ENCODE results near the gene SOX8. TPM values are rescaled to one million over a fixed set of nuclear protein-coding genes. Genes with fewer than 3 reads are reported as not detected.
A peak's percentile ranks its signal among the peaks of the same experiment; 100 is the strongest.

The SOX8 gene
- total and polyA plus RNA-seq, 2 experiments from 2014 or later: 5.7 to 26.2 TPM

DNA sequence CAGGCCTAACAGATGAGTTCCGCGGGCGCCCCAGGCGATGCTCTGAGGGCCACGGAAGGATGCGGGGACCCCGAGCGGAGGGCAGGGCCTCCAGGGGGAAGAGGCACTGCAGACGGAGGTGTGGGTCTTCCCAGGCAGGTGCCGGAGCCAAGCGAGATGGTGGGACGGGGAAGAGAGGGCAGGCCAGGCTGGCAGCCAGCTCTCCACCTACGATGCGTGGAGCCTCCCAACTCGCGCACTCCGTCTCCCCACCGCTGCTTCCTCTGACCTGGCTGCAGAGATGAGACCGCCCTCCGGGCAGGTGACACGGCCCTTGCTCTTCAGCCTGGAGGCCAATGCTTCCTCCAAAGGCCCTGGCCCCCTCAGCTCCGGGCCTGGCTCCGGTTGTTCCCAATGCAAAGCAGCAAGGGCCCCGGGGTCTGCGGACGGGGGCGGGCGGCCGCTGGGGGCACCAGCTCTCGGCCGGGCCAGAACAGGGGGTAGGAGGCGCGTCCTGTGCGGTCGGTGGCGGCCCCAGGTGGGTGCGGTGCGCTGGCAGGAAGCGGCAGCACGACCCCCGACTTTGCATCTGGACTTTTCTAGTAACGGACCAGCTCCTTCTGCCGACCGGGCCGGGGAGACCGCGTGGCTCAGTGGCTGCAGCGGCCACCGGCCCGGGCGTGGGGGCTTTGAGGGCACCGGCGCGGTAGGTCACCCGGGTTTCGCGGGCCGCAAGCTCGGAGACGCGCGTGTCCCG lies 1.5 kb upstream of the SOX8 start (continued):
- TF ChIP-seq STAT1 (IDR thresholded peaks at IDR 0.05; ENCODE audit: unreplicated experiment) (no peak), JUNB (IDR thresholded peaks at IDR 0.05; ENCODE audit: unreplicated experiment) (no peak), POLR2AphosphoS5 (IDR thresholded peaks at IDR 0.05; ENCODE audit: low read depth) (no peak)

DNA sequence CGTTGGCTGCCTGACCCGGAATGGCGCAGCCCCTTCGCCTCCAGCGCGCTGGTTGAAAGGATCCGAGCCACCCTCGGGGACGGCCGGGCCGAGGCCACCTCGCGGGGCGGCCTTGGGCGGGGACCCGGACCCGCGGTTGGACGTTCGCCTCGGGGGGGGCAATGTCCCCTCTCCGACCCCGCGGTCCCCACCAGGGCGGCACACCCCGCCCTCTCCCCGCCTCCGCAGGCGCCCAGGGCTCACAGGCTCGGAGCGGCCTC lies 1.0 kb upstream of the SOX8 start:
- Histone ChIP-seq H3K4me2 (peak overlapping the region; percentile 84), H3K4me1 (ENCODE audit: insufficient read depth) (no peaks in the 10 kb centered on the region), H3K4me3 (peak overlapping the region; percentile 68), H2AFZ (peak overlapping the region; percentile 32), H4K20me1 (replicated peaks; ENCODE audit: insufficient read depth) (no peaks in the 10 kb centered on the region; the same call in 1 of the 2 replicates), H3K9me2 (ENCODE audit: insufficient read depth) (no peaks in the 10 kb centered on the region), H3K27ac (ENCODE audit: low read depth) (no peak overlapping the region), H3K79me2 (replicated peaks; ENCODE audit: insufficient read depth) (no peaks in the 10 kb centered on the region), H3K27me3 (ENCODE audit: insufficient read depth) (peaks cover 27% of the 10 kb centered on the region), H3K36me3 (ENCODE audit: insufficient read depth) (no peaks in the 10 kb centered on the region), H3F3A (replicated peaks; ENCODE audit: low read depth) (no peaks in the 10 kb centered on the region)
- H3K36me3 Mint-ChIP-seq (ENCODE audit: low read depth): no peaks in the 10 kb centered on the region
- peaks cover 30% of the 10 kb centered on the region for H3K27me3 Mint-ChIP-seq (ENCODE audit: insufficient read depth, low read depth, poor library complexity)
- DNase-seq (ENCODE audit: low spot score) (no peak), ATAC-seq (peak; percentile 0; the same call in 1 of the 3 replicates)
- H3K27ac Mint-ChIP-seq: no peak overlapping the region
- no peak for TF ChIP-seq ZNF114 (CRISPR knock-in tag; IDR thresholded peaks at IDR 0.05)
- 0 out of 2 replicates have a peak, but pooled peaks have one; percentile 7 for TF ChIP-seq POLR2AphosphoS5 (IDR thresholded peaks at IDR 0.05; ENCODE audit: low read depth)
- H3K4me1 Mint-ChIP-seq: peaks cover 7% of the 10 kb centered on the region
- H3K9me3 Mint-ChIP-seq: no peaks in the 10 kb centered on the region
- no peak overlapping the region for H3K4me3 Mint-ChIP-seq

DNA sequence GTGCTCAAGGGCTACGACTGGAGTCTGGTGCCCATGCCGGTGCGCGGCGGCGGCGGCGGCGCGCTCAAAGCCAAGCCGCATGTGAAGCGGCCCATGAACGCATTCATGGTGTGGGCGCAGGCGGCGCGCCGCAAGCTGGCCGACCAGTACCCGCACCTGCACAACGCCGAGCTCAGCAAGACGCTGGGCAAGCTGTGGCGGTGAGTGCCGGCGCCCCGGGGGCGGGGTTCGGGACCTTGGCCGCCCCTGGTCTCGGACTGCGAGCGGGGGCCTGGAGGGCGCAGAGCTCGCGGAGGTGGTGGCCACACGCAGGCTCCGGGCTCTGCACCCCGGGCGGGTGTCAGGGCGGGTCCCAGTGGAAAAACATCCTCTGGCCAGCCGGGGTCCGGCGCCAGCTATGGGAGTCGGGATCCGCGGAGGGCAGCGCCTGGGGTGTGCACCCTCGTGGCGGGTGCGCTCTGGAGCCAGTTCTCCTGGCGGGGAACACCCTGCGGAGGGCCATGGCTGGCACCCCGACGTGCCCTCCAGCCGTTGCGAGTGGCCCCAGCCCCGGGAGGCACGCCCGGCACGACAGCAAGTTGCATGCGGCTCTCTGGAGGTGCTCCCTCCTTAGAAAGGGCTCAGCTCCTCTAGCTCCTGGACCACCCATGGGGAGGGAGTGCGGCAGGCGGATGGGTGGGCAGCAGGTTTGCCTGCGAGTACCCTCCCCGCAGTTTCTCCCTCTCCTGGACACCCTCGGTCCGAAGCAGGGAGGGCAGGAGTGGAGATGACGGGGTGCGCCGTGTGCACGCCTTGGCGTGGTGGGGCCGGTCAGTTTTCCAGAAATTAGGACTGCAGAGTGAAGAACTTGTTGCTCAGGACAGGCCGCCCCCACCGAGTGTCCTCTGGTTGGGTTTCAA lies 824 bp downstream of the SOX8 start:
- Histone ChIP-seq H3K27ac (ENCODE audit: low read depth) (no peak overlapping the region), H3K79me2 (replicated peaks; ENCODE audit: insufficient read depth) (no peaks in the 10 kb centered on the region), H2AFZ (no peak overlapping the region), H4K20me1 (replicated peaks; ENCODE audit: insufficient read depth) (no peaks in the 10 kb centered on the region; the same call in 1 of the 2 replicates), H3K36me3 (ENCODE audit: insufficient read depth) (no peaks in the 10 kb centered on the region), H3K4me3 (peak overlapping the region; percentile 66), H3K4me1 (ENCODE audit: insufficient read depth) (no peaks in the 10 kb centered on the region), H3F3A (replicated peaks; ENCODE audit: low read depth) (no peaks in the 10 kb centered on the region), H3K9me2 (ENCODE audit: insufficient read depth) (no peaks in the 10 kb centered on the region), H3K4me2 (peak overlapping the region; percentile 80), H3K27me3 (ENCODE audit: insufficient read depth) (peaks cover 27% of the 10 kb centered on the region)
- Mint-ChIP-seq H3K27me3 (ENCODE audit: insufficient read depth, low read depth, poor library complexity) (peaks cover 30% of the 10 kb centered on the region), H3K4me1 (peaks cover 7% of the 10 kb centered on the region), H3K27ac (no peak overlapping the region), H3K9me3 (no peaks in the 10 kb centered on the region), H3K4me3 (peak overlapping the region; percentile 69), H3K36me3 (ENCODE audit: low read depth) (peaks cover 3% of the 10 kb centered on the region; the same call in 1 of the 3 replicates)
- peak; percentile 4 for ATAC-seq
- peak; percentile 46 for DNase-seq (ENCODE audit: low spot score)
- TF ChIP-seq POLR2AphosphoS5 (IDR thresholded peaks at IDR 0.05; ENCODE audit: low read depth) (no peak; the same call in 1 of the 2 replicates), JUNB (IDR thresholded peaks at IDR 0.05; ENCODE audit: unreplicated experiment) (no peak), STAT1 (IDR thresholded peaks at IDR 0.05; ENCODE audit: unreplicated experiment) (no peak), EZH2 (IDR thresholded peaks at IDR 0.05; ENCODE audit: low read depth, unreplicated experiment) (peak; percentile 57)
- TF ChIP-seq, protein P1, sequence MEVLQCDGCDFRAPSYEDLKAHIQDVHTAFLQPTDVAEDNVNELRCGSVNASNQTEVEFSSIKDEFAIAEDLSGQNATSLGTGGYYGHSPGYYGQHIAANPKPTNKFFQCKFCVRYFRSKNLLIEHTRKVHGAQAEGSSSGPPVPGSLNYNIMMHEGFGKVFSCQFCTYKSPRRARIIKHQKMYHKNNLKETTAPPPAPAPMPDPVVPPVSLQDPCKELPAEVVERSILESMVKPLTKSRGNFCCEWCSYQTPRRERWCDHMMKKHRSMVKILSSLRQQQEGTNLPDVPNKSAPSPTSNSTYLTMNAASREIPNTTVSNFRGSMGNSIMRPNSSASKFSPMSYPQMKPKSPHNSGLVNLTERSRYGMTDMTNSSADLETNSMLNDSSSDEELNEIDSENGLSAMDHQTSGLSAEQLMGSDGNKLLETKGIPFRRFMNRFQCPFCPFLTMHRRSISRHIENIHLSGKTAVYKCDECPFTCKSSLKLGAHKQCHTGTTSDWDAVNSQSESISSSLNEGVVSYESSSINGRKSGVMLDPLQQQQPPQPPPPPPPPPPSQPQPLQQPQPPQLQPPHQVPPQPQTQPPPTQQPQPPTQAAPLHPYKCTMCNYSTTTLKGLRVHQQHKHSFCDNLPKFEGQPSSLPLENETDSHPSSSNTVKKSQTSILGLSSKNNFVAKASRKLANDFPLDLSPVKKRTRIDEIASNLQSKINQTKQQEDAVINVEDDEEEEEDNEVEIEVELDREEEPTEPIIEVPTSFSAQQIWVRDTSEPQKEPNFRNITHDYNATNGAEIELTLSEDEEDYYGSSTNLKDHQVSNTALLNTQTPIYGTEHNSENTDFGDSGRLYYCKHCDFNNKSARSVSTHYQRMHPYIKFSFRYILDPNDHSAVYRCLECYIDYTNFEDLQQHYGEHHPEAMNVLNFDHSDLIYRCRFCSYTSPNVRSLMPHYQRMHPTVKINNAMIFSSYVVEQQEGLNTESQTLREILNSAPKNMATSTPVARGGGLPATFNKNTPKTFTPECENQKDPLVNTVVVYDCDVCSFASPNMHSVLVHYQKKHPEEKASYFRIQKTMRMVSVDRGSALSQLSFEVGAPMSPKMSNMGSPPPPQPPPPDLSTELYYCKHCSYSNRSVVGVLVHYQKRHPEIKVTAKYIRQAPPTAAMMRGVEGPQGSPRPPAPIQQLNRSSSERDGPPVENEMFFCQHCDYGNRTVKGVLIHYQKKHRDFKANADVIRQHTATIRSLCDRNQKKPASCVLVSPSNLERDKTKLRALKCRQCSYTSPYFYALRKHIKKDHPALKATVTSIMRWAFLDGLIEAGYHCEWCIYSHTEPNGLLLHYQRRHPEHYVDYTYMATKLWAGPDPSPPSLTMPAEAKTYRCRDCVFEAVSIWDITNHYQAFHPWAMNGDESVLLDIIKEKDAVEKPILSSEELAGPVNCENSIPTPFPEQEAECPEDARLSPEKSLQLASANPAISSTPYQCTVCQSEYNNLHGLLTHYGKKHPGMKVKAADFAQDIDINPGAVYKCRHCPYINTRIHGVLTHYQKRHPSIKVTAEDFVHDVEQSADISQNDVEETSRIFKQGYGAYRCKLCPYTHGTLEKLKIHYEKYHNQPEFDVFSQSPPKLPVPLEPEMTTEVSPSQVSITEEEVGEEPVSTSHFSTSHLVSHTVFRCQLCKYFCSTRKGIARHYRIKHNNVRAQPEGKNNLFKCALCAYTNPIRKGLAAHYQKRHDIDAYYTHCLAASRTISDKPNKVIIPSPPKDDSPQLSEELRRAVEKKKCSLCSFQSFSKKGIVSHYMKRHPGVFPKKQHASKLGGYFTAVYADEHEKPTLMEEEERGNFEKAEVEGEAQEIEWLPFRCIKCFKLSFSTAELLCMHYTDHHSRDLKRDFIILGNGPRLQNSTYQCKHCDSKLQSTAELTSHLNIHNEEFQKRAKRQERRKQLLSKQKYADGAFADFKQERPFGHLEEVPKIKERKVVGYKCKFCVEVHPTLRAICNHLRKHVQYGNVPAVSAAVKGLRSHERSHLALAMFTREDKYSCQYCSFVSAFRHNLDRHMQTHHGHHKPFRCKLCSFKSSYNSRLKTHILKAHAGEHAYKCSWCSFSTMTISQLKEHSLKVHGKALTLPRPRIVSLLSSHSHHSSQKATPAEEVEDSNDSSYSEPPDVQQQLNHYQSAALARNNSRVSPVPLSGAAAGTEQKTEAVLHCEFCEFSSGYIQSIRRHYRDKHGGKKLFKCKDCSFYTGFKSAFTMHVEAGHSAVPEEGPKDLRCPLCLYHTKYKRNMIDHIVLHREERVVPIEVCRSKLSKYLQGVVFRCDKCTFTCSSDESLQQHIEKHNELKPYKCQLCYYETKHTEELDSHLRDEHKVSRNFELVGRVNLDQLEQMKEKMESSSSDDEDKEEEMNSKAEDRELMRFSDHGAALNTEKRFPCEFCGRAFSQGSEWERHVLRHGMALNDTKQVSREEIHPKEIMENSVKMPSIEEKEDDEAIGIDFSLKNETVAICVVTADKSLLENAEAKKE (CRISPR knock-in tag; IDR thresholded peaks at IDR 0.05): no peak
- TF ChIP-seq, protein P2, sequence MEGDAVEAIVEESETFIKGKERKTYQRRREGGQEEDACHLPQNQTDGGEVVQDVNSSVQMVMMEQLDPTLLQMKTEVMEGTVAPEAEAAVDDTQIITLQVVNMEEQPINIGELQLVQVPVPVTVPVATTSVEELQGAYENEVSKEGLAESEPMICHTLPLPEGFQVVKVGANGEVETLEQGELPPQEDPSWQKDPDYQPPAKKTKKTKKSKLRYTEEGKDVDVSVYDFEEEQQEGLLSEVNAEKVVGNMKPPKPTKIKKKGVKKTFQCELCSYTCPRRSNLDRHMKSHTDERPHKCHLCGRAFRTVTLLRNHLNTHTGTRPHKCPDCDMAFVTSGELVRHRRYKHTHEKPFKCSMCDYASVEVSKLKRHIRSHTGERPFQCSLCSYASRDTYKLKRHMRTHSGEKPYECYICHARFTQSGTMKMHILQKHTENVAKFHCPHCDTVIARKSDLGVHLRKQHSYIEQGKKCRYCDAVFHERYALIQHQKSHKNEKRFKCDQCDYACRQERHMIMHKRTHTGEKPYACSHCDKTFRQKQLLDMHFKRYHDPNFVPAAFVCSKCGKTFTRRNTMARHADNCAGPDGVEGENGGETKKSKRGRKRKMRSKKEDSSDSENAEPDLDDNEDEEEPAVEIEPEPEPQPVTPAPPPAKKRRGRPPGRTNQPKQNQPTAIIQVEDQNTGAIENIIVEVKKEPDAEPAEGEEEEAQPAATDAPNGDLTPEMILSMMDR (conservative IDR thresholded peaks at IDR 0.05; ENCODE audit: low read depth in 2 of 2): no peak
